ENCODE measurements around the gene MLEC.
"Not testable (repeated sequence)": the region's sequence is repeated elsewhere in the genome, so short reads cannot be mapped to it uniquely, and the experiment has no call there.

The MLEC gene

DNA sequence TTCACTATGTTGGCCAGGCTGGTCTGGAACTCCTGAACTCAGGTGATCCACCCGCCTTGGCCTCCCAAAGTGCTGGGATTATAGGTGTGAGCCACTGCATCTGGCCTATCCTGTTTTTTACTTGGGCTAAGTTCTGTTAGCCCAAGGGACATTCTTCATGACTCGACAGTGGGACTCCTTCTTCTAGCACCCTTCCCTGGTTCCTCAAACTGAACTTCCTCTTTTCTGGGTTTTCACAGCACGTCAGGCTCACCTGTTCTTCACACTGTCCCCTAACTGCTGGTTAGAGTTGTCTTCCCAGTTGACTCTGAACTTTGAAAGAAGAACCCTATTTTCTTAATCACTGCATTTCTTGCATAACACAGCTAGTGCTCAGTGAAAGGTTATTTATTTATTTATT, 24.1 kb upstream of the MLEC start:
- no peak for DNase-seq

DNA sequence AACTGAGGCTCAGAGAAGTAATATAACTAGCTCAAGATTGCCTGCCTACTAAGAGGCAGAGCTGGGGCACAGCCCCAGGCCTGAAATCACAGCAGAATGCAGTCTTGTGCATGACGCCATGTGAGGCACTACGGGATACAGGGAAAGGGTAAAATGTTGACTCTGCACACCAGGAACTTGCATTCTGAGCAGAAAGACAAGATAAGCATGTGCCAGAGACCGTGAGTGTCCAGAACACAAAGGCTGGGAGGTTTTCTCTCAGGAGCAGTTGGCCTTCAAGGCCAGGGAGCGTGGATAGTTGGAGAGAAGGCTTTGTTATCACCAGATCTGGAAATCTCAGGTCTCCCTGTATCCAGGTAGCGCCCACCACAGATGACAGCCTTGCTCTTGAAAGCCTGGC, 23.2 kb upstream of the MLEC start:
- DNase-seq, result no peak

DNA sequence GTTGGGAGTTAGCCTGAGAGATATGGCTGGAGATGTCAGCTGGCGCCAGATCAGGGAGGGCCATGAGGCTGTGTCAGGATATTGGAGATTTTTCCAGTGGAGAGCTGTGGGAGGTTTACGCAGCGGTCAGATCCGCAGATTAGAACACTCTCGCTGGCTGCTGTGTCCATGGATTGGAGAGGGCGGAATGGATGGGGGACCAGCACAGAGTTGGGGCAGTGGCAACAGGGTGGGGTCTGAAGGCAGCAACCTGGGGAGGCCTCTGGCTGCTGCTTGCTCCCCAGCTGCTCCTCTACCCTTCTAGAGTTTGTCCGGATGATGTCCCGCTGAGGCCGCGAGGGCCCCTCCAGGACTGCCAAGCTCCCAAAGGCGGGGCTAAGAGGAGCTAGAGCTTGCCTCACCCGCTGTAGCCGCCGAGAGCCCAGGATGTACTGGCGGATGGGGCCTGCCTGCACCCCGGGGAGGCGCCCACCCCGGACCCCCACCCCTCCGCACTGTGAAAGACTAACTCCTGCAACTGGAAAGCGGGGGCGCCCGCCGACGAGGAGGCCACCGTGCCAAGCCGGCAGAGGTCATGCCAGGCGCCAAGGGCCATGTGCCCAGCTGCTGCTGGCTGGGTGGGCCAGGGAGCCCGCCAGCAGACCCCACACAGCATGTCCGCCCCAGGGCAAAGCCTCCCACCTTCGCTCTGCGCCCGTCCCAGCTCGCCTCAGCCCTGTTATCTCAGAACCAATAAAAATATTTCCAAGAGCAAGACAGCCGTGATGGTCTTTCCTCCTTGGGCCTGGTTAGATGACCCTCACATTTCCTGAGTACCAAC, 20.2 kb upstream of the MLEC start:
- DNase-seq, result no peak

DNA sequence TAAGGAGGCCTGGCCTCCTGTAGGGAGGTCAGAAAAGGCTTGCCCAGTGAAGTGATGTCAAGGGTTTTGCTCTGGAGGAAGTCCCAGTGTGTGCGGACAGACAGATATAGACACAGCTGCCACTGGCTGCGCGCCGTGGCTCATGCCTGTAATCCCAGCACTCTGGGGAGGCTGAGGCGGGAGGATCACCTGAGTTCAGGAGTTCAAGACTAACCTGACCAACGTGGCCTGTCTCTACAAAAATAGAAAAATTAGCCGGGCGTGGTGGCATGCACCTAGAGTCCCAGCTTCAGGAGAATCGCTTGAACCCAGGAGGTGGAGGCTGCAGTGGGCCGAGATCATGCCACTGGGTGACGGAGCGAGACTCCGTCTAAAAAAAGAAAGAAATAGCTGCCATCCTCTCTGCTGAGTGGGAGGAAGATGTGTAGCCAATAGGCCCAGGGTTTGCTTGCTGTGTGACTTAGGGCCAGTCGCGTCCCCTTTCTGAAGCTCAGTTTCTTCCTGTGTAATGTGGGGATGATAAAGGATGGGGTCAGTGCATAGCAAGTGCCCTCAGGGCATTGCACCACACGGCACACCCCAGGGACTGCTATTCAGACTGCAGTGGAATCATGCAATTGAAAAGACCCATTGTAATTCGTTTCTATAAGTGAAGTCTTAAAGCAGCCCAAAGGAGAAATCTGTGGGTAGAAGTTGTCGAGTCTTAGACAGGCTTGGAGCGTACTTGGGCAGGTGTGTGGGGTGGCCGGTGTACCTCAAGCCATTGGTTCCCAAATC, 18.7 kb upstream of the MLEC start:
- no peak for DNase-seq

DNA sequence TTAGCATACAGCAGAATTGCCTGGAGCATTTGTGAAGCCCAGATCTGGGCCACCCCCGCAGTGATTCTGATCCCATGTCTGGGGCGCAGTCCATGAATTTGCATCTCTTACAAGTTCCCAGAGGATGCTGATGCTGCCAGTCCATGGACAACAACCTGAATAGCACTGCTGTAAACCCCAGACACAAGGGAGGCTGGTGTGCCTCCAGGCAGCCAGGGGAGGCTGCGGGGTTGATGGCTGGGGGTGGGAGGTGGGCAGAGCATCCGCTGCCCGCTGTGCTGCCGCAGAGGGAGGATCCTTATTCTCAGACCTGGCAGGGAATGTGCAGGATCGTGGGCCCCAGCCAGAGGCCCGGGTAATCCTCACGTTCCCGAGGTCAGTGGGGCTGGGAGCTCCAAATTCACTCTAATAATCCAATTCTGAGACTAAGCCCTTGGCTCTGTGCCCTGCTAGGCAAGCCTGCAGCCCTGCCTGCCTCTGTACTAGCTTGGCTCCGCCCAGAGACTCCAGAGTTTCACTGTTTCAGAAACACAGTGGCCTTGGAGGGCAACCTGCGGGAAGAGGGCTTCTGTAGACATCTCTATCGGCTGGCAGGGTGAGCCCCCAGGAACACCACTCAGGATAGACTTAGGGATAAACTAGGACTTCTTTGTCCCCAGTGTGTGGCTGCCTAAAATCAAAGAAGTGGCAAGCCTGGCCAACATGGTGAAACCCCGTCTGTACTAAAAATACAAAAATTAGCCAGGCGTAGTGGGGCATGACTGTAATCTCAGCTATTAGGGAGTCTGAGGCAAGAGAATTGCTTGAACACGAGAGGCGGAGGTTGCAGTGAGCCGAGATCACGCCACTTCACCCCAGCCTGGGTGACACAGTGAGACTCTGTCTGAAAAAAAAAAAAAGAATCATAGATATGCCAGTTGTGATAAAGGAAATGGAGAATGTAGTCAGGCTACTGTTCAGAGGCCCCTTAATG, 17.8 kb upstream of the MLEC start:
- DNase-seq, result peak in 9 of 56 donors; percentile 3 to 65 (median 17)

DNA sequence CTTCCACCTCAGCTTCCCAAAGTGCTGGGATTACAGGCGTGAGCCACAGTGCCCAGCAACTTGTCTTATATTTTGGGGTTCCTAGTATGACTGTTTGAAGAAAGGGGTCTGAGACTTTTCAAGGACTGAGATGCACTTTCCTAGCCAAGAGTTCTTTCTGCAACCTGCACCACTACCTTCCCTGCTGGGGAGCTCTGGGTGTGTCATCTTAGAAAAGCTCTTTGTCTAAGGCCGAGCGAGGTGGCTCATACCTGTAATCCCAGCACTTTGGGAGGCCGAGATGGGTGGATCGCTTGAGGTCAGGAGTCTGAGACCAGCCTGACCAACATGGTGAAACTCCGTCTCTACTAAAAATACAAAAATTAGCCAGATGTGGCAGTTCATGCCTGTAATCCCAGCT, 16.7 kb upstream of the MLEC start:
- DNase-seq, result not testable (repeated sequence)

DNA sequence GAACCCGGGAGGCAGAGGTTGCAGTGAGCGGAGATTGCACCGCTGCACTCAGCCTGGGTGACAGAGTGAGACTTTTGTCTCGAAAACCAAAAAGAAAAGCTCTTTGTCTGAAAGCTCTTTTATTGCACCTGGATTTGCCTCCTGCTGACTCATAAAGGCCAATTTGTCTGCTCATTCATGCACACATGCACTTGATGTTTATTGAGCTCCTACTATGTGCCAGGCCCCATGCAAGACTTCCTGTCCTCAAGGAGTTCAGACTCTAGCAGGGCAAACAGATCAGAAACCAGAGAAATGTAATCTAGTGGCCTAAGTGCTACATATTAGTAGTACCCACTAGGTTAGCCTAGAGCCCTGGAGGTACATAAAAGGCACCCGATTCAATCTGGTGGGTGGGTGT, 16.3 kb upstream of the MLEC start:
- no peak for DNase-seq

DNA sequence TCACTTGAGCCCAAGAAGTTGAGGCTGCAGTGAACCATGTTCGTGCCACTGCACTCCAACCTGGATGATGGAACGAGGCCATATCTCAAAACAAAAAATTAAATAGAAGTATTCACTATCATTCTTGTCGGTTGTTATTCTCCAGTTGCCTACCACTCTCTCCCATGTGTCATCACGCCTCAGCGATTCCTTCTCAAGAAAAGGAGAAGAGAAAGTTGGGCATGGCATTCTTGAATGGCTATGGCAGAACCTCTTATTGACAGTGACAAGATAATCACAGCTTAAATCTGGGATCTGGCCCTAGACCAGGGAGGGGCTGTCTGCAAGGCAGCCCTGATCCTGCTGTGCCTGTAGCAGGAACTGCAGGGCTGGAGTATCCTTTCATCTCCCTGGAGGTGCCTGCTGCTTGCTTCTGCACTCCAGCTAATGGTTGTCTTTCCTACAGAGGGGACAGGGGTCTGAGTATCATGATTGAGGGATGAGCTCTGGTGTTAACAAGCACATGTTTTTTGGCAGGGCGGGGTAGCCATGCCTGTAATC, 12.8 kb upstream of the MLEC start:
- no peak for DNase-seq

DNA sequence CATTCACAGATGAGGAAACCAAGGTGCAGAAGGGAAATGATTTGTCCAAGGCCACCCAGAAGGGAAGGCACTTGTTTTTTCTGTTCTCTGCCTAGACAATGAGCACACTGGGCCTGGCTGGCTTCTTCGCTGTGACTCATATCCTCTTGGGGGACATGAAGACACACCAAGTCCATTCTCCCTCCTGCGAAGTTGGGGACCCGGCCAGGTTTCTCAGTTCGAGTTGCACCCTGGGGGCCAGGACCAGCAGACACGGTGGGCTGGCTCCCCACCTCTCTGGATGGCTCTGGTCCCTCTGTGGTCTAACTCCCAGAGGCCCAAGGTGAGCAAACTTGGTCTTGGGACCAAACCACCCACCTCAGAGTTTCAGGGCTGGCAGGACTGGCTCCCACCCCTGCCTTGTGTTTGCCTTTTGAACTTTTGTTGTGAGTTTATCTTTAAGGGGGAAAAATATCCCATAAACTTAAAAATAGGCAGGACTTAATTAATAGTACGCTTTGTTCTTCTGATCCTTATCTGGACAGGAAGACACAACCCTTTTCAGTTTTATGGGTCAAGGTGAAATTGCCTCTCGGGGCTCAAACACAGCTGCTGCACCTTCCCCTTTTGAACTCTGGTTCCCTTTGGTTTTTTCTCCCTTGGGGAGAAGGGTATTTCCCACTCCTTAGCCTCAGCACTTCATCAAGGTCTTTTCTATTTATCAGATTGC, 9.0 kb upstream of the MLEC start:
- DNase-seq, result no peak

DNA sequence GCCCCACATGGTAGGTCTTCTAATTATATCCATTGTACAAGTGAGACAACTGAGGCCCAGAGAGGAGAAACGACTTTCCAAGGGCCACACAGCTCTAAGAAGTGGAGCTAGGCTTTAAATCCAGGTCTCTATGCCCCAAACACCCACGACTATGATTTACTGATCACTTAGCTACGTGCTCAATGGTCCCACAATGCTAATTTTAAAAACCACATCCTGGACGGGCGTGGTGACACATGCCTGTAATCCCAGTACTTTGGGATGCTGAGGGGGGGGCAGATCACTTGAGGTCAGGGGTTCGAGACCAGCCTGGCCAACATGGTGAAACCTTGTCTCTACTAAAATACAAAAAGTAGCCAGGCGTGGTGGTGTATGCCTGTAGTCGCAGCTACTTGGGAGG, 8.4 kb upstream of the MLEC start:
- no peak for DNase-seq

DNA sequence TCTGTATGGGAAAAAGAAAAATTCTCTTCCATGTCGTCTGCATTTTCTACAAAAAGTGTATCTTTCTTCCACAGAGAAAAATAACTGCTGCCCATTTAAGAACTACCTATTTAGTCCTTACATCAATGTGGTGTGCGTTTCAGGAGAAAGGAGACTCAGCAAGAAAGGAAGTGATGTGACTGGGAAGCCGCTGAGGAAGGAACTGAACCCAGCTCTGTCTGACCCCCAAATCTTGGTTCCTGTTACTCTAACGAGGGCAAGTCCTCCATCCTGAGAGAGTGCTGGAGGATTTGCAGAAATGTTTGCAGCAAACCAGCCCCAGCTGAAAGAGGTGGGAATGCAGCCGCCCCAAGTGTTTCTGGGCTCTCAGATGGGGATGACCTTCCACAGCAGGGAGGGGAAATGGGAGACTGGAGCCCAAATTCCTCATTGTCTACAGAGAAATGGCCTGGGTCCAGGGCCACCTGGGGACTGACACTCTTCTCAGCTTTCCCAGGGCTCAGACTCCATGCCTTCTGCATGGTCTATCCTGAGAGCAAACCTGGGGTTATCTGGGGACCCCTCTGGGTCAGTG, 6.7 kb upstream of the MLEC start:
- DNase-seq, result no peak

DNA sequence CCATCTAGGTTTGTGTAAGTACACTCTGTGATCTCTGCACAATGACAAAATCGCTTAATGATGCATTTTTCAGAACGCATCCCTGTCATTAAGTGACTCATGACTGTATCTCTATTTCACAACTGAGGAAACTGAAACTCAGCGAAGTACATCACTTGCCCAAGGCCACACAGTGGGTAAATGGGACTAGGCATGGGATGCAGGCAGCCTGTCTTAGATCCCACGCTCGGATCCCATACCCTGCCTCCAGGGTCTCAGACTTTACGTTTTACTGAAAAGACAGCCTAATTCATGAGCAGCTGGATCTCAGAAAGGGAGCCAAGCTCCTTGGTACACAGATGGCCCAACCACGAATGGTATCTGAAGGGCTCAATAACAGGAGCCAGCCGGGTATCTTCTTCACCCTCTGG, 2.4 kb upstream of the MLEC start:
- DNase-seq, result no peak

DNA sequence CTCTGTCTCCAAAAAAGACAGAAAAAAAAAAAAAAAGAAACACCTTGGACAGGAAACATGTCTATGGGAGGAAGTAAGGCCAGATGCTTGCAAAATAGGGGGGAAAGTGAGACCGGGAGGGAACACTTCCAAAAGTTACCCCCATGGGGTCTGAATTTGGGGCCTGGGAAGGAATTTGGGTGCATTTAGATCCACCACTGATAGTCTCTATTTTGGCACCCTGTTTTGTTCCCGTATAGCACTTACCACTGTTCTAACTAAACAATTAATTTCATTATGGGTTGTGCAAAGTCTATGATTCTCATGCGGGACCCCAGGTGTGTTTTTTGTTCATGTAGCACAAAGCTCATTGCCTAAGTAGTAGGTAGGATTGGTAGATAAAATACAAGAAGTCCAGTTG, 1.4 kb upstream of the MLEC start:
- DNase-seq, result no peak

DNA sequence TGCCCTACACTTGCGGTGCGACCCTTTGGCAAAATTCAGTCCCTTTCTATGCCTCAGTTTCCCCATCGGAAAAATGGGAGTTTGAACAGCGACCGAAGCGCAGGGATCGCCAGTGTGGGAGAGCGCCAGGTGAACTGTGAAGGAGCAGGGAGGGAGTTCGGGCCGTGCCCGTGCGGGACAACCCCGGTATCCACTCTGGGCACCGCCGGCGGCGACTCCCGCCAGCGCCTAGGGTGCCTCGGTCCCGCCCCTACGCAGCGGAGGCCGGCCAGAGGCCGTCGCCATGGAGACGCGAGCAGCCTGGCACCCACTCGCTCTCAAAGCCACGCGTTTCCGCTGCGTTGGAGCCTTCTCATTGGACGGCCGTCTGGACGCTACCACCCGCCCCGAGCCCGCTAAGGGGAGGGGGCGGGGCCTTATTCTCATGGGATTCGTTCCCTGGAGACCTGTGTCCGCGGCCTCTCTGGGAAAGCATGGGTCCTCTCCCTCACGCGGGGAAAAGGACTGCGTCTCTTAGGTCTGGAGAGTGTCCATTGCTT, 729 bp upstream of the MLEC start:
- DNase-seq, result peak; percentile 74 to 99 (median 97)

DNA sequence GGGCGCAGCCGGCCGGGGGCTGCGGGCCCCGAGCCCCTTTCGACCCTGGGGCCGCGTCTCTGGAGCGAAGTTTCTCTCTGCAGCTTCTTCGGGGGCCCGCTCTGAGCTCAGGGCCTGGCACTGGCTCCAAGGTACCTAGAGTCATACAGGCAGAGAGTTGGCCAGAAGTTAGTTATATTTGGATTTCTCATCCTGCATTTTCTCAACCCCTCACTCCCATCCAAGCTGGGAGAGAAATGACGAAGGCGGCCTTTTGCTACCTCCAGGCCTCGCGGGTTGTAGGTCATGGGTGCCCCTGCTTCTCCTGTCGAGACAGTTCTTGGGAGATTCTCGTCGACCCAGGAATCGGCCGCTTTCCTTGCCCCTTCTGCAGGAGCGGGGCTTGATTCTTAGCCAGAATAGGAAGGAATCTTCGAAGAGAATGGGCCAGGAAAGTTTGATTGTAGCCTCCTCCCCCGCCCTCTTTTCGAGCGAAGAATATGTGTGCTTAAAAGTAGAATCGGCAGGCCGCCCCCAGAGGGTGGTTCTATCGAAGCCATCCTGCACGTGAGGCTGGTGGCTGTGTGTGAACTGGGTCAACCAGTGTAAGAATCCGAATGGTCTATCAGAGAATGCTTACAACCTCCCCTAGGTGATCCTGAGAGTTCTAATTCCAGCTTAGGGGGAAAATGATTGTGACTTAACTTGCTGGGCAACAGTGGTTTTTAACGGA, 785 bp downstream of the MLEC start:
- DNase-seq, result no peak

DNA sequence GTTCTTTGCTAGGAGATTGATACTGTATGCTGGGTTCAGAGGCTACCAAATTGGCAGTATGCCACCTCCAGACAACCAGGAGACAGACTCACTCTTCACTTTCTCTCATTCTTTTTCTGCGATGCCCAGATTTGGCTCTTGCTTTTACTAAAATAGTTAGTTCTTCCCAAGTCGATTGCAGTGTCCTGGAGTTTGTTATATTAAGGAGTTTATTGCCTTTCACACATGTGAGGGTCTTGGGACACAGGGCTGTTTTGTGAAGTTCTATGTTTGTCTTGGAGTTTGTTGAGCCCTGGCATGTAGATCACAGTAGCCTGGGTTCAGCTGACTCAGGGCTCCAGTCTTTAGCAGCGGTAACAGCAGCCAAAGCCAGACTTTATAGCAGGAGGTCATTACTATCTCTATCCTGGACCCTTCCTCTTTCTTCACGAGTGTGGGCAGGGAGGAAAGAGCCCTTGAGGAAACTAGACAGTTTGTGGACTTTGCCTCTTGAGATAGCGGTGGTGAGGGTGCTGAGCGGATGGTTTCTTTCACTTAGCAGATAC, 1.6 kb downstream of the MLEC start:
- peak in 2 of 56 donors; percentile 10 to 15 for DNase-seq

DNA sequence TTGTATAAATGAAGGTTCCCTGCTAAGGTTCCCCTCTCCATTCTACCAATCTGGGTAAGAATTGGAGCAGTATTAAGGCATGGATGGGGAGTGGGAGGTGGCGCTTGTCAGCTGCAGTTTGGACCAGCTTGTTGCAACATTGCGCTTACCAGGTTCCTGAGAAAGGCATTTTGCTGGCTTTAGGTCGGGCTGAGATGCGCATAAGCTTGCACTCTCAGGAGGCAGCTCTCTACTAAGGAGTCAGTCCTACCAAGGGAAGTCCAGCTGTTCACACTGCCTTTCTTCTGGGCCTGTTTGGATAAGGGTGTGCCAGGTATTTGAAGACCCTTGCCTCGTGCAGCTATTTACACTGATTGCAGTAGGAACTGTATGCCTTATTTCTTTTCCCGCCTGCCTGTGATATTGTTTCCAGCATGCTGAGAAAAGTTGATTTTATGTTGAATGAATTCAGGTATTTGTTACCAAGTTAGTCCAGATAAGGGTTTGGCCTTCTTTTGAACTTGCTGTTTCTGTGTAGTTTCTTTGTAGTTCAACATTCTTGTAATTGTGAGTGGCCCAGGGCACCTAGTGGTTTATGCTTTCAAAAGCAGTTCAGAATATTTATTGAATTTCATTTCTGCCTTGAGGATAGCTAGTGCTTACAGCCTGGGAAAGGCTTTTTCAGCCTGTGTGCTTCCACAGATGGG, 2.6 kb downstream of the MLEC start:
- no peak for DNase-seq

DNA sequence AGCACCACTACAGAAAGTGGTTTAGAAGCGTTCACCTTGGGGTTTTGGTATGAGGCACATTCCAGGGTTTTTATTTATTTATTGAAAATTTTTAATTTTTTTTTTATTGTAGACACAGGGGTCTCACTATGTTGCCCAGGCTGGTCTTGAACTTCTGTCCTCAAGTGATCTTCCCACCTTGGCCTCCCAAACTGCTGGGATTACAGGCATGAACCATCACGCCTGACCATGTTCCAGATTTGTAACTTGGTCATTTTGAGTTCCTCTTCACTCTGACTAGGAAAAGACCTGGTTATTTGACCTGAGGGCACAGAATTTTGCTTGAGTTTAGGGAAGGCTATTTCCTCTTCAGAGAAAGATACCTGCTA, 3.1 kb downstream of the MLEC start:
- no peak for DNase-seq

DNA sequence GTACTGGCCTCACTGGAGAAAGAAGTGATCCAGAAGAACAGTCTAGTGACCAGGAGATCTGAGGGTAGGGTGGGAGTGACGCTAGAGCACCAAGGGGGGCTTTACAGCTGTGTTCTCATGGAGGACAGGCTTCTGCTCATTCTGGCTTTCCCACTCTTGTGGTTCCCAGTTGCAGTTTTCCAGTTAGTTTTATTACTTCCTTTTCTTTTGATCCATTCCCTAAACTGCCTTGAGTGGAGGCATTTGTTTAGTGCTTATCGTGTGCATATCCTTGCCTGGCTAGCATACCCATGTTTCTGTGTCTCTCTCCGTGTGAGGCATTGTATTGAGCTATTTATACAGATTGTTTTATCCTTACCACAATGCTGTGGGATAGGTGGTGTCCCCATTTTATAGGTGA, 4.0 kb downstream of the MLEC start:
- no peak for DNase-seq
